CD4-positive, alpha-beta T cell treated with Interleukin-15 for 1 hour (primary cell): ENCODE data around the gene IFNLR1.

ENCODE experiments used
- DNase-seq: peaks from one replicate; pipeline ENCODE4 v3.0.0-alpha.2; 2020

The IFNLR1 gene

GRCh38 chr1:24119859-24120756, 67.0 kb downstream of the IFNLR1 start:
- no peak for DNase-seq

GRCh38 chr1:24119489-24119858, 67.6 kb downstream of the IFNLR1 start:
- no peak for DNase-seq

GRCh38 chr1:24118410-24119242, 68.5 kb downstream of the IFNLR1 start:
- no peak for DNase-seq

GRCh38 chr1:24117722-24118409, 69.2 kb downstream of the IFNLR1 start:
- no peak for DNase-seq

- DNase-seq = no peak
These were observed 70.0 kb downstream of the IFNLR1 start for GRCh38 chr1:24117132-24117531.

GRCh38 chr1:24114753-24115152, 72.3 kb downstream of the IFNLR1 start:
- DNase-seq = no peak

- DNase-seq = no peak
These were observed 73.5 kb downstream of the IFNLR1 start for GRCh38 chr1:24113641-24114033.

GRCh38 chr1:24111996-24112779, 74.9 kb downstream of the IFNLR1 start, which contains the start of gene MYOM3:
Gene MYOM3, minus strand, starts transcription at chr1:24112135. Its CDS starts 3,499 bp downstream, at chr1:24108636.
- peak; percentile 35 for DNase-seq

- DNase-seq = no peak
These were observed 75.7 kb downstream of the IFNLR1 start for GRCh38 chr1:24111262-24111995.

- DNase-seq = no peak
These were observed 76.3 kb downstream of the IFNLR1 start for GRCh38 chr1:24110642-24111261.

GRCh38 chr1:24109686-24110475, 77.2 kb downstream of the IFNLR1 start:
- DNase-seq = no peak

- DNase-seq = no peak
These were observed 78.0 kb downstream of the IFNLR1 start for GRCh38 chr1:24109166-24109483.

GRCh38 chr1:24108334-24109165, 78.5 kb downstream of the IFNLR1 start:
- DNase-seq = no peak

- no peak for DNase-seq
These were observed 79.5 kb downstream of the IFNLR1 start for GRCh38 chr1:24107462-24108138.

GRCh38 chr1:24105368-24106160, 81.5 kb downstream of the IFNLR1 start:
- no peak for DNase-seq

- DNase-seq = no peak
These were observed 82.2 kb downstream of the IFNLR1 start for GRCh38 chr1:24104854-24105253.
